K562 (cell line): Measurements from ENCODE around the gene ZDHHC12.

Source experiments
- ASH1L ChIP-seq: fragments of 450-650 bp; IDR thresholded peaks from 2 replicates; pipeline ENCODE4 v1.6.1; 2018; ENCODE audit warnings: borderline replicate concordance, mild to moderate bottlenecking, low read depth; ENCODE audit not compliant: partially characterized antibody
- CBX5 ChIP-seq: IDR thresholded peaks from 2 replicates; pipeline ENCODE4 v1.6.1; 2014; ENCODE audit warnings: low read depth, borderline replicate concordance
- CTCF ChIP-seq, 3 experiments: IDR thresholded peaks in 2 of 3; conservative IDR thresholded peaks in 1 of 3; 2 replicates each; pipeline ENCODE4 v1.5.1; 2011 to 2012; ENCODE audit warnings: low read length in 3 of 3, mild to moderate bottlenecking in 3 of 3, control low read depth in 2 of 3, improper control_type of control experiment in 1 of 3, inconsistent platforms in 1 of 3, low read depth in 1 of 3, mixed read lengths in 1 of 3, moderate library complexity in 1 of 3; ENCODE audit not compliant: insufficient read depth in 2 of 3
- ILK ChIP-seq: fragments of 450-650 bp; IDR thresholded peaks from 2 replicates; pipeline ENCODE4 v1.6.1; 2016; ENCODE audit warnings: missing genetic modification characterization, low read depth, mild to moderate bottlenecking, missing compliant biosample characterization, moderate library complexity, borderline replicate concordance
- KDM4B ChIP-seq, 2 experiments: fragments of 450-650 bp in 1 of 2; sonication (generic) in 1 of 2; IDR thresholded peaks; 2 replicates each; pipeline ENCODE4 v1.6.1; 2016 to 2017; ENCODE audit warnings: borderline replicate concordance in 2 of 2, antibody characterized with exemption in 1 of 2, low read depth in 1 of 2, mild to moderate bottlenecking in 1 of 2
- NFIC ChIP-seq: fragments of 450-650 bp; IDR thresholded peaks from 2 replicates; pipeline ENCODE4 v1.6.1; 2017; ENCODE audit warnings: mild to moderate bottlenecking, inconsistent platforms
- POLR2AphosphoS5 ChIP-seq: IDR thresholded peaks from 2 replicates; pipeline ENCODE4 v1.6.1; 2011; ENCODE audit warnings: mild to moderate bottlenecking, low read depth, low read length, moderate library complexity; ENCODE audit not compliant: control insufficient read depth, insufficient read depth
- RAD21 ChIP-seq, 2 experiments: fragments of 250-450 bp in 1 of 2; fragments of 450-650 bp in 1 of 2; sonication (Bioruptor Pico) in 1 of 2; formaldehyde crosslinking in 1 of 2; IDR thresholded peaks in 1 of 2; conservative IDR thresholded peaks in 1 of 2; 2 replicates each; pipeline versions ENCODE4 v1.4.0 to v1.8.0; 2020 to 2022; ENCODE audit warnings: mild to moderate bottlenecking in 2 of 2, moderate library complexity in 1 of 2
- REST ChIP-seq, 2 experiments: fragments of 450-650 bp; formaldehyde crosslinking in 1 of 2; IDR thresholded peaks; 2 replicates each; pipeline versions ENCODE4 v1.4.0 to v1.6.1; 2014 to 2020; ENCODE audit warnings: mild to moderate bottlenecking in 2 of 2, borderline replicate concordance in 1 of 2, low read depth in 1 of 2
- SETDB1 ChIP-seq: IDR thresholded peaks from one replicate; pipeline ENCODE4 v1.6.1; 2012; ENCODE audit warnings: low read length, control low read depth, inconsistent platforms
- YY1 ChIP-seq, 3 experiments: IDR thresholded peaks; 2 replicates each; pipeline ENCODE4 v1.6.1; 2011; ENCODE audit warnings: low read length in 2 of 3, mild to moderate bottlenecking in 2 of 3, moderate library complexity in 2 of 3, borderline replicate concordance in 1 of 3, control low read depth in 1 of 3, low read depth in 1 of 3; ENCODE audit not compliant: insufficient read depth in 3 of 3, insufficient replicate concordance in 2 of 3, control insufficient read depth in 1 of 3, insufficient read length in 1 of 3; ENCODE audit errors: extremely low read depth in 1 of 3
- TF ChIP-seq, protein P1 (sequence below): fragments of 250-450 bp; sonication (Bioruptor Pico); IDR thresholded peaks from 2 replicates; pipeline ENCODE4 v1.5.0; 2020; ENCODE audit warnings: mild to moderate bottlenecking, borderline replicate concordance
- TF ChIP-seq, protein P2 (sequence below): sonication (generic); formaldehyde crosslinking; IDR thresholded peaks from 2 replicates; pipeline ENCODE4 v1.5.0; 2020; ENCODE audit warnings: missing genetic modification reagents
- TF ChIP-seq, protein P3 (sequence below): fragments of 250-450 bp; sonication (Bioruptor Pico); IDR thresholded peaks from 2 replicates; pipeline ENCODE4 v1.8.0; 2021; ENCODE audit warnings: moderate library complexity, mild to moderate bottlenecking, inconsistent platforms

GRCh38 chr9:128762671-128763449 is 38.9 kb upstream of the ZDHHC12 start:
- no peak for TF ChIP-seq YY1 (IDR thresholded peaks at IDR 0.05; ENCODE audit: borderline replicate concordance in 1 of 3, control insufficient read depth in 1 of 3, extremely low read depth in 1 of 3, insufficient read depth in 3 of 3, insufficient read length in 1 of 3, insufficient replicate concordance in 2 of 3, low read depth in 1 of 3, low read length in 2 of 3)
- TF ChIP-seq RAD21 (CRISPR knock-in tag; conservative IDR thresholded peaks at IDR 0.05 in 1 of 2, IDR thresholded peaks at IDR 0.05 in 1 of 2) = no peak
- TF ChIP-seq, protein P1, sequence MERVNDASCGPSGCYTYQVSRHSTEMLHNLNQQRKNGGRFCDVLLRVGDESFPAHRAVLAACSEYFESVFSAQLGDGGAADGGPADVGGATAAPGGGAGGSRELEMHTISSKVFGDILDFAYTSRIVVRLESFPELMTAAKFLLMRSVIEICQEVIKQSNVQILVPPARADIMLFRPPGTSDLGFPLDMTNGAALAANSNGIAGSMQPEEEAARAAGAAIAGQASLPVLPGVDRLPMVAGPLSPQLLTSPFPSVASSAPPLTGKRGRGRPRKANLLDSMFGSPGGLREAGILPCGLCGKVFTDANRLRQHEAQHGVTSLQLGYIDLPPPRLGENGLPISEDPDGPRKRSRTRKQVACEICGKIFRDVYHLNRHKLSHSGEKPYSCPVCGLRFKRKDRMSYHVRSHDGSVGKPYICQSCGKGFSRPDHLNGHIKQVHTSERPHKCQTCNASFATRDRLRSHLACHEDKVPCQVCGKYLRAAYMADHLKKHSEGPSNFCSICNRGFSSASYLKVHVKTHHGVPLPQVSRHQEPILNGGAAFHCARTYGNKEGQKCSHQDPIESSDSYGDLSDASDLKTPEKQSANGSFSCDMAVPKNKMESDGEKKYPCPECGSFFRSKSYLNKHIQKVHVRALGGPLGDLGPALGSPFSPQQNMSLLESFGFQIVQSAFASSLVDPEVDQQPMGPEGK (CRISPR knock-in tag) = no peak
- no peak for TF ChIP-seq POLR2AphosphoS5
- TF ChIP-seq, protein P2, sequence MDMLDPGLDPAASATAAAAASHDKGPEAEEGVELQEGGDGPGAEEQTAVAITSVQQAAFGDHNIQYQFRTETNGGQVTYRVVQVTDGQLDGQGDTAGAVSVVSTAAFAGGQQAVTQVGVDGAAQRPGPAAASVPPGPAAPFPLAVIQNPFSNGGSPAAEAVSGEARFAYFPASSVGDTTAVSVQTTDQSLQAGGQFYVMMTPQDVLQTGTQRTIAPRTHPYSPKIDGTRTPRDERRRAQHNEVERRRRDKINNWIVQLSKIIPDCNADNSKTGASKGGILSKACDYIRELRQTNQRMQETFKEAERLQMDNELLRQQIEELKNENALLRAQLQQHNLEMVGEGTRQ = no peak
- no peak for TF ChIP-seq ILK
- TF ChIP-seq REST (IDR thresholded peaks at IDR 0.05; ENCODE audit: borderline replicate concordance) = no peak
- no peak for TF ChIP-seq REST (CRISPR knock-in tag; IDR thresholded peaks at IDR 0.05; ENCODE audit: low read depth)
- TF ChIP-seq NFIC = no peak
- TF ChIP-seq KDM4B (IDR thresholded peaks at IDR 0.05; ENCODE audit: borderline replicate concordance in 2 of 2, low read depth in 1 of 2) = no peak
- no peak for TF ChIP-seq SETDB1
- TF ChIP-seq, protein P3, sequence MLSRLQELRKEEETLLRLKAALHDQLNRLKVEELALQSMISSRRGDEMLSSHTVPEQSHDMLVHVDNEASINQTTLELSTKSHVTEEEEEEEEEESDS (CRISPR knock-in tag) = no peak
- no peak for TF ChIP-seq ASH1L
- no peak for TF ChIP-seq CBX5
- TF ChIP-seq CTCF (IDR thresholded peaks at IDR 0.05 in 2 of 3, conservative IDR thresholded peaks at IDR 0.05 in 1 of 3; ENCODE audit: insufficient read depth in 2 of 3, low read depth in 1 of 3, low read length in 3 of 3) = no peak
